Activated gamma-delta T cell treated with anti-CD3 and anti-CD28 coated beads, Interleukin-2, amount 50 U/mL, for 16 hours (primary cell): Measurements from ENCODE around the gene POLR3A.

Source experiments
- DNase-seq: peaks from one replicate; pipeline ENCODE4 v3.0.0-alpha.2; 2020; ENCODE audit warnings: low read depth

POLR3A gene

DNA sequence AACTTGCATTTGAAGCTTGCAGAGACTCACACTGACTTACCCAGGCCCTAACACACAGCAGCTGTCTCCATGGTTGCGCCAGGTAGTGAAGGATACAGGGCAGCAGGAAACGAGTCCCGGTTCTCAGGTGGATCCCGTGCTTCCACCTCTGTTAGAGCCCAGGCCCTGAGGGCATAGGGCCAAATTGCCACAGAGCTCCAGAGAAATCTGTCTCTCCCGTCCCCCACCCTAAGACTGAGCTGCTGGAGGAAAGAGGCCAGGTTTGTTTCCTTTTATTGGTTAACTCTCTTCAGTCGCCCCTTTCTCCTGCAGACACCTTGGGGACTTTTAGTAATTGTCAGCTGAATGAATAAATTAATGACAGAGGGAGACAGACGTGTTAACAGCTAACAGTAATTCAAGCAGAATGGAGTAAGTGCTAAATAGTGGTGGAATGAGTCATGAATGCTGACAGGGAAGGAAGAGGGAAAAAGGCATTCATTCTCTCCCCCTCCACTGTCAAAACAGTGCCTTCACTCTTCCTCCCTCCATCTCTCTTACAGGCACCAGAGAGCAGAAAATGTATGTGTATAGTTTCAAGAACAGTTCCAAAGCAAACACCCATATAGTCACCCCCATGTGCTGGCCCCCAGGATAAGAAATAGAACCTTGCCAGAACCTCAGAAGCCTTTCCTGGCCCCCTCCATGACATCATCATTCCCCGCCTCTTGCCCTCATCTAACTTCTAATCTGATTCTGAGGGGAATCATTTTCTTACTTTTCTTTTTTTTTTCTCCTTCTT is 86.0 kb downstream of the POLR3A start:
- DNase-seq = no peak

DNA sequence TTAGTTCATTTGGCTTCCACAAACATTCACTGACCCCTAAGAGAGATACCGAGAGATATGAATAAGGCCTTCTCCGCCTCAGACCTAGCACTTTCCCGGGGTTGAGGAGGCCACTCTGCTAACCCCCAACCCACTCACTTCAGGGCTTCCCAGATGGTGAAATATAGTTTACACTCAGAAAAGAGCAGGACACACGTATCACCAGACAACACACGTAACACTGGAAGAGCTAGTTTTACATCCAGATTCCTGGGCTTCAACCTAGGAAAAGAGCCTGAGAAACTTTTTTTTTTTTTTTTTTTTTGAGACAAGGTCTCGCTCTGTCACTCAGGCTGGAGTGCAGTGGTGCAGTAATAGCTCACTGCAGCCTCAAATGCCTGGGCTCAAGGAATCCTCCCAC is 87.5 kb downstream of the POLR3A start:
- no peak for DNase-seq

DNA sequence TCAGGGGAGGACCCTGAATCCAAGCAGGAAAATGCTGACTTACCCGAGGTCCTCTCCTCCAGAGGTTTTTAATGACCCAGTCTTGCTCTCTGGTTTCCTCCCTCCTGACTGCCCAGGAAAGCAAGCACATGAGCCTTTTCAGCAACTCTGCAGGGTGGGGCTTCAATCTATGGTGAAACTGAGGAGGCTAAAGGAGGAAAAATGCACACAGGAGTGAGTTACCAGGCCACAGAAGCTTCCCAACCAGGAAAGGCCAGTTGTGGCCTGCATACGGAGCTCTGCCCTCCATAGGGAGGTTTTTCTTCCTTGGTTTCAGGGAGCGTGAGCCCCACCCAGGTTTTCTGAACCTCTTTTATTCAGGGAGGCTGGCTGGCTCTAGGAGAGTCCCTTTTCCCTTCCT is 88.7 kb downstream of the POLR3A start:
- DNase-seq = no peak

DNA sequence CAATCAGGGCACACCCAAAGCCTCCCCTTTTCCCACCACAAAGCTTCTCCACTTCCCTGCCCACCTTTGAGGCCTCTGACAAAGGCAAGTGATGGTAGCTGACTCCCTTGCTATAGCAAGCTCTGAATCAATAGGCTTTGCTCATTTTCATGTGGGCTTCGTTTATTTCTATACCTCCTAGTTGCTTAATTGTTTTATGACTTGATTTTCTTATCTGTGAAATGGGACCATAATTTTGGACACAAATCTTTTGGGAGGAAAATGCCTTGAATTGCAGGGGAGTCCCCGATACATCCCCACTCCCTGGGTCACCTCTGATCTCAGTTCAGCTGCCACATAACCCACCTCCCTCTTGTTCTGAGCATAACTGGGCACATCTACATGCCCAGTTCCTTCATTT is 89.1 kb downstream of the POLR3A start:
- DNase-seq = no peak

DNA sequence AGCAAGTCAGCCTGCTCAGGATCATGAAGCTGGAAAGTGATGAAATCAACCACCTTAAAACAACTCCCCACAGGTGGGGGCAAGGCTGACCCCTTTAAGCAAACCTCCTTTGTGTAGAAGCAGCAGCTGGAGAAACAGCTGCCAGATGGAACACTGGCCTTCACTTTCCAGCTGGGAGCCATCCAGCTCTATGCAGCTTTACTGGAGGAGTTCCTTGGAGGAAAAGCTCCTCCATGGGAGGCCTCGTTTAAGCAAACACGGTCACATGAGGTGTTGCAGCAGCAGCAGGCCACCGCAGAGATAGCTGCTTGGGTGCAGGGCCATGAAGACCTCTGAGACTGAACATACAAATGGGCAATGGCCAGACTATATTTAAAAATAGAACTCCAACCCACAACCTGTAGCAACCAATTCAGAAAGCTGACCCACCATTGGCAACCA is 89.7 kb downstream of the POLR3A start:
- no peak for DNase-seq

DNA sequence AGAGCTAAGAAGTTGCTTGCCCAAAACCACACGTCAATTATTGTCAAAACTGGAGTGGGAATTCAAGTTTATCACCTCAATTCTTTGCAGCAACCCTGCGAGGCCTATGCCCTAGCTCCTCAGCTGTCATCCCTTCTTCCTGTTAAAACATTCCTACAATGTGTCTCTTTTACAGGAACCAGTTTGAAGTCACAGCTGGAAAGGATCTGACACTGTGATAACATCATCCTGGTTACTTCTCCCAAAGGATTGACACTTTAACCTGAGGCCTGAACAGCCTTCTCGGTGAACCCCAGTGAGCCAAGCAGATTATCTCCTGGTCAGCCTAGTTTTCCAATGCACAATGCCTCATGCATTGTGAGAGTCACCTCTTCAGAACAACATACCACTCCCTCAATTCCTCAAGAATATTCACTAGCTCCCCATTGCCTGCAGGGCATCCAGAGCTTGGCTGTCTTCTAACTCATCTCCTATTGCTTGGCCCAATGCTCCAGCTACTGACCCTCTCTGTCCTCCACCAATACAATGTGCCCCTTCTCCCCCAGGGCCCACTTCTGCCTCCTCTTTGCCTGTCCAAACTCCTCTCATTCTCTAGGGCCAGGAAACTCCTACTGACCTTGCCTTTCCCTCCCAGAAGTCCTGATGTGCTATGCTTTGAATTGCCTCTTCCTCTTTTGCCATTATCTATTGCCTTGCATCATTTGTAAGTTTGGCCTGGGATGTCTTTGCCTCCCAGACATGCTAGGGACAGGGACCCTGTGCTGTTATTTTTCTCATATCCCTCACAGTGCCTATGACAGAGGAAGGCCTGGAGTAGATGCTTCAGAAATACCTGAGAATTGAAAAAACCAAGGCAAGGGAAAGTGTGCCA is 92.4 kb downstream of the POLR3A start:
- no peak for DNase-seq

DNA sequence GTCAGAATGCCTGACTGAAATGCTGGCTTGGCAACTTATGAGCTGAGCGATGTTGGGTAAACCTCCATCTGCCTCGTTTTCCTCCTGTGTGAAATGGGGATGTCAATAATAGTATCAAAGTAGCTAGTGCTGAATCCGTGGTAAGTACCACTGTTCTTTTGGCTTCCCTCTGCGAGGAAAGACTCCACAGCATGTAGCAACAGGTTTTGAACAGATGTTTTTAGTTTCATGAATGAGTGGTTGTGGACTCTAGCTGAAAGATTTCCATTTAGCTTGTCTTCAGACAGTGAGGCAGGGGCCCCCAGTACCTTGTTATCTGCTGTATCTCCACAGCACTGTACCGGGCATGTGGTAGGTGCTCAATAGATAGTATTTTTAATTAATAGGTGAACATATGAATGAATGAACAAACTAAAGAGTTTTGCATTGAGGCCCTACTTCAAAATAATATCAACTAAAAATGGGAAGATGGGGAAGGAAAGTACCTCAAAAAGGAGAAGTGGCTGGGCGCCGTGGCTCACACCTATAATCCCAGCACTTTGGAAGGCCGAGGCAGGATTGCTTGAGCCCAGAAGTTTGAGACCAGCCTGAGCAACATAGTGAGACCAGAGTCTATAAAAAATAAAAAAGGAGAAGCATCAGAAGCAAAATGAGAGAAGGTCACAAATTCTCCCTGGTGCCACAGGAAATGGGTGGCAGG is 97.1 kb downstream of the POLR3A start:
- DNase-seq = no peak

DNA sequence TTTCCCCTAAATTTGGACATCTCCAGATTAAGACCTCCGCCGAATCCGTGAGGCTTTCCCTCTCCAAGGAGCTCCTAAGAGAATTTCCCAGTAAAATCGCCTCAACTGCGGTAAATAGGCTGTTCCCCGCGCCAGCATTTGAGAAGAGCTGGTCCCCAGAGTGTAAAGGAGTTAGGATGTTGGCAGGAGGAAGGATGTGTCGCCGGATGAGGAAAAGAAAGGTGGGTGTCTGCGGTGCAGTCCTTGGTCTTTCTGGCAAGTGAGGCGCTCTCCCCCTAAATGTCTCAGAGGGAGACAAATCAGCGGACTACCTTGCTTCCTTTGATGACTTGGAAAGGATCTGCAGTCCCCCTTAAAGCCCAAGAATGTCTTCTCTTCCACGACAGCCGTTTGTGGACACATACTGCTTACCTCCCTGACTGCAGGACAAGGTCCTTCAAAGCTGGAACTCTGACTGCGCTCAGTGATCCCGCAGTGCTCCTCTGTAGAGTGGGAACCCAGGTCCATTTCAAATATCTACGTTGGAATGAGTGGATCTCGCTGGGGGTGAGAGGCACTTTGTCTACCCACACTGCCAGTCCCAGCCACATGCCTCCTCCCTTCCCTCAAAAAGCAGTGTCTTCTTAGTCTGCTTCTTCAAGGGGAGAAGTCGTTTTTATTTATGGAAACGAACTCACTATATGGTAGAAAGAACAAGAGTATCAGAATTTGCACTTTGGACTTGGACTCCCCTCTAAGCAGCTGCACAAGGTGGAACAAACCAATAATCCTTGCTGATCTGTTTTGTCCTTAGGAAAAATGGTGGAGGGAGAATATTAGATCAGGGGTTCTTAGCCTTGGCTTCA is 101.7 kb downstream of the POLR3A start:
- no peak for DNase-seq

DNA sequence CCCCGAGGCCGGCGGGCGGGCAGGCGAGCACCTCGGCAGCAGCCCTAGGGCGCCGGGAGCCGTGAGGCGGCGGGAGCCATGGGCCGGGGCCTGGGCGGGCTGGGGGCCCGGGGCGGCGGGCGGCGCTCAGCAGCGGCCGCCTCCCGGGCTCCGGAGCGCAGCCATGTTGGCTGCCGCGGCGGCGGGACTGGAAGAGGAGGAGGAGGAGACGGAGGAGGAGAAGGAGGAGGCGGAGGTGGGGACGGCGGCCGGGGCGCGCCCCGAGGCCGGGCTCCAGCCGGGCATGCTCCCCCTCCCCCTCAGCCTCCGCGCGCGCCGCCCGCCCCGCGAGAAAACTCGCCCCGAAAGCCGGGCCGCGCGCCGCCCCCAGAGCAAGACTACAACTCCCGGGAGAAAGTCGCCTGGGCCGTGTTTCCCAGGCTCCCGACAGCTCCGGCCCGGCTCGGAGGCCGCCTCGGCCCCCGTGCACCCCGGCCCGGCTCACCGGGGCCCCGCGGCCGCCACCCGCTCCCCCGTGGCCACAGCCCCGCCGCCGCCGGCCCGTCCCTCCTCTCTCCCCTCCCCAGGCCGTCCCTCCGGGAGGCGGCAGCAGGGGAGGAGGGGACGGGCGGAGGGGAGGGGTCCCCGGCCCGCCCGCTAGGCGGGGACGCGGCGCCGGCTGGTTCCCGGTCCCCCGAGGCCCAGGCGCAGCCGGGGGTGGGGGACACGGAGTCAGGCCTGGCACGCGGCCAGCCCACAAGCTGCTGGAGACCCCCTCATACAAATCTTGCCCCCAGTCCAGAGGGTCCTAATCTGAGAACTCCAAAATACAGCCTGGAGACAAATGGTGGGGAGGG is 102.5 kb downstream of the POLR3A start, which contains the start of gene DLG5:
DLG5 (minus strand) TSS at position 190 of the 836 bp plus-strand sequence. CDS start 235 bp downstream, outside the sequence.
- no peak for DNase-seq

DNA sequence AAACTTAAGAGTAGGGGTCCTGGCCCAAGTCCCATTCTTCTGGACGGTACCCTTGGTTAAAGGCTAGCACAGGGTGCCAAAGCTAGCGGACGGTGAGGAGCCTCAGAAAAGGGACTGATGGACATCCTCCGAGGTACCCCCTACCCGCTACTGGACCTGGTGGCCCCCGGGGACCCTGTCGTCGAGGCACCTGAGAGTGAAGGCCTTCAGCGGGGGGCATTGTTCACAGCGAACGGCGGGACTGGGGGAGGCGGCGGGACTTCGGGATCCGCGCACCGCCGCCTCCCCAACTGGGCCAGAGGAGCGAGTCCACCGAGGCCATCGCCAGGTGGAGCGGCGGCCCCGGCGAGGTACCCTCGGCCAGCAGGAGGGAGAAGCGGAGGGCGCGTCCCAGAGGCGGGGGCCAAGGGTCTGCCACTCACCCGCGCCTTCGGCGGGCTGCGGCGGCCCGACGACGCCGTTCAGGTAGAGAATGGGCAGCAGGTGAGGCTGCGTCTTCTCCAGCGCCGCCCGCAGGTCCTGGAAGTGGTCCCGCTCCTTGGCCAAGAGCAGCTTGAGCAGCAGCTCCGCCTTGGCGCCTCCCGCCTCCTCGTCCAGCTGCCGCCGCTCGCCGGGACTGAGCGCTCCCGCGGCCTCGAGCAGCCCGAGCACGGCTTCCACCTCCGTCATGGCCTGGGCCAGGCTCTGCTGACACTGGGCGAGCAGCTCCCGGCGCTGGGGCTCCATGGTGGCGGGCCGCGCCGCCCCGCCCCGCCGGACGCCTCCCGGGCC is 103.3 kb downstream of the POLR3A start:
- DNase-seq = no peak

DNA sequence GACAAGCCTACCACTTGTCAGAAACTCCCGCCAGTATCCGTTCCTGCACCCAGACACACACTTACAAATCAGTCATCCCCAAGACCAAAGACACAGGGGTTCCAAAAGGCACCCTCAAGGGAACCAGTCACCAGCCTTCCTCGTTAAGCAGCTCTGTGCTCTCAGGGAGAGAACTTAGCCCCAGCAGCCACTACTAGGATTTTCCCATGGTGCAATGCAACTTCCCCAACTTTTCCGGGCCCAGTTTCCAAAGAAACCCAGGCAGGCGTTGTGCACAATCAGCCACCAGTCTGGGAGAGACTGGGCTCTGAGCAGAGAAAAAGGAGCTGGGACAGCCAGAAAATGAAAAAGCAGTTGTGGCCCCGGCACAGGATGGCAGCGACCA is 103.9 kb downstream of the POLR3A start:
- no peak for DNase-seq

DNA sequence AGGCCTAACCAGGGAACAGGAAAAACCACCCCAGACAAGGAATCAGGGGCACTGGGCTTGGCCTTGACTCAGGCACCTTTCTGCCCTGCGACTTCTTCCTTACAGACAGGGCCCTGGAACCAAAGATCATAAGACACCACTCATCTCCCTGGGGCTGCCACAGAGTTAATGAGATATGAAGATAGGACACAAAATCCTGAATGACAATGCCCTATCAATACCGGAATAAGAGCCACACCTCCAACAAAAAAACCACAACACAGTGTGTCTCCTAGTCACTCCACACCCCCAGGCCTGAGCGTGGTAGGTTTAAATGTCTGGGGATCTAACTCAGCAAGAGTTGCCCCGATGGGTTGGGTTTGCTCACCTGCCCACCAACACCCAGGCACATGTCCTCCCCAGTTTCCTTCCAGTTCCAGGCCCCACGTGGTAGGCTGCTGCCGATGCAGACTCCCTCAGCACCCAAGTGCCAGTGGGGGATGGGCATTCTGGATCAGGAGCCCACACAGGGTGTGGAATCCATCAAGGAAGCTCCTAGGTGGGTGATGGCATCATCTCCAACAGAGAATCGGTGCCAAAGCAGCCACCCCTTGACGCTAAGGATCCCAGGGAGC is 106.6 kb downstream of the POLR3A start:
- no peak for DNase-seq

DNA sequence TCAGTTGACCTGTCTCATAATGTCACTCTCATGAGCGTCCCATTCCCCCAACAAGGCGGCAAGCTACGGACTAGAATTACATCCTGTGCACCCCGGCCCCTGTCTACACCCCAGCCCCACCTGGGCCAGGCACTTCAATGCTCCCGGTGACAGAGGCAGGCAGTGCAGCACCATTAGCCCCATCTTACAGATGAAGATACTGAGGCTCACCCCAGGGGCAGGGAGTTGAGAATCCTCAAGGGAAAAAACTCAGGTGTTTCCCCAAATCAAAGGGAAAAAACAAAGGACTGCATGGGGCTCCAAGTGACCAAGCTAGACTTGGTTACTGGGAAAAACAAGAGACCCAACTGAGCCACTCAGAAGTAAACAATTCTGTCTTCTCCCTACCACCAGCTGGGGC is 107.3 kb downstream of the POLR3A start:
- DNase-seq = no peak

DNA sequence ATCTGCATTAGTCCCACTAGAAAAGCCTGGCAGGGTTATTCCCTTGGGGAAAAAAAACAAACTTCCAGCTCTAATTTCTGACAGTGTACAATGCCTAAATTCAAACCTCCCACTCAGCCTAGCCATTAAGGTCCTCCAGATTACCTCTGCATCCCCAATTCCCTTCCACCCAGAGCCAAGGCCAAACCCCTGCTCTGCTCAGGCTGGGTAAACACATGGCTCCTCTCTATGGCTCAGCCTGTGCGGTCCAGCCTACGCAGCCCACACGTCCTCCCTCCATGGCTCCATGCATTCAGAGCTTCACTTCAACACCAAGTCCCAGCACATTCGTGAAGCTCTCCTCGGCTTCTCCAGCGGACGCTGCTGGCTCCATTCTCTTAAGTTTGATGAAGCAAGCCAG is 107.9 kb downstream of the POLR3A start:
- DNase-seq = no peak

DNA sequence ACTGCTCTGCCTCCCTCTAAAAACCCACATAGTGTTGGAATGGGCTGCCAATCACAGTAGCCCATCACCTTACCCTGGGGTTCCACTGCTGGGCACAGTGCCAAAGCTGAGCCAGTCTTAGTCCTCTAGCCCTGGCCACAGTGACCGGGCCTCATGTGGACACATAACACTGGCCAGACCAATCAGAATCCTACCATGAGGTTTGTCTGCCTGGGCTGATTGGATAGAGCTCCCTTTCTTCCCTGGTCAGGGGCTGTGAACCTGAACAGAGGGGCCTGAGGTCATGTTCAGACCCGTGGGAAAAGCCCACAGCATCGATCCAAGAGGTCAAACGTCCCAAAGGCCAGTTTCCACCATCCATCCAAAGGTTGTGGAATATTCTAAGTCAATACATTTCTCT is 108.8 kb downstream of the POLR3A start:
- no peak for DNase-seq

DNA sequence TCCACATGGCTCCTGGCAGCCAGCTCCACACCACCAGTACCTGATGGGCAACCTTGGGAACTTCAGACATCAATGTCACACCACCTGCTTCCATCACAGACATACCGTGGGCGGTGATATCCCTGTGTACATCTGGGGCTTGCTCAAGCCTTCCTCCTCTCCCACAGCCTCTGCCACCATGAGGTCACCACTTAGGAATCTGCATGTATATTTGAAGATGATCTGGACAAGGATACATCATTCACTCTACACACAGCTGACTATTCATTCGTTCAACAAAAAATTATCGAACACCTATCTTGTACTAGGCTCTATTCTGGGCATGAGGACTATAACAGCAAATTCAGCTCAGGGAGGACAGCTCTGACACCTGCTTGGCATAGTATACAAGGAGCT is 109.6 kb downstream of the POLR3A start:
- DNase-seq = no peak
